Pancreas (tissue), 10 donors: ENCODE measurements around the gene ENO2. TPM values are rescaled to one million over a fixed set of nuclear protein-coding genes. Genes with fewer than 3 reads are reported as not detected.

Experiments
- ATAC-seq, 4 donors: fragments of 200-7000 bp; cut with Tn5 transposase; one replicate each; pipeline versions ENCODE4 v1.8.0 to v1.9.1; 2020; ENCODE audit warnings: mild to moderate bottlenecking in 4 of 4, moderate library complexity in 4 of 4
- DNase-seq, 6 donors: peaks; one replicate each; pipeline ENCODE4 v3.0.0-alpha.2; 2020
- FAIRE-seq: peaks from 2 replicates; lab custom pipeline; 2012; peaks lifted over from hg19 to GRCh38; lab: Jason Lieb, UNC
- H3K27ac ChIP-seq, 4 donors: fragments of 200-600 bp; sonication (generic); 1 replicate in 3 of 4; 2 replicates in 1 of 4; pipeline versions ENCODE4 v1.5.0 to v1.8.0; 2020
- H3K27me3 ChIP-seq, 4 donors: fragments of 200-600 bp; one replicate each; pipeline ENCODE4 v1.8.0; 2021
- H3K36me3 ChIP-seq, 3 donors: fragments of 200-600 bp; sonication (generic) in 1 of 3; one replicate each; pipeline versions ENCODE4 v1.5.0 to v1.8.0; 2020 to 2021
- H3K4me1 ChIP-seq, 3 donors: fragments of 200-600 bp; one replicate each; pipeline ENCODE4 v1.8.0; 2021
- H3K4me3 ChIP-seq, 4 donors: fragments of 200-600 bp; sonication (generic) in 2 of 4; one replicate each; pipeline versions ENCODE4 v1.5.0 to v1.8.0; 2020 to 2021
- H3K9me3 ChIP-seq, 4 donors: fragments of 200-600 bp; one replicate each; pipeline ENCODE4 v1.8.0; 2021
- WGBS, 2 donors: extraction: QIAGEN DNeasy Blood & Tissue Kit; methylation state at CpG; one replicate each; pipeline ENCODE4 v1.1.7; 2013; 5-methylcytosine and 5-hydroxymethylcytosine counted together
- intact Hi-C, 3 donors: fragments of 100-400 bp; cut with DNase I; formaldehyde crosslinking; loops; one replicate each; pipeline versions ENCODE4 v1.11.1 to v1.14.2; 2022
- polyA plus RNA-seq, 2 donors: library from polyadenylated mRNA; stranded (reverse); fragments of 200-250 nt; gene quantifications; one replicate each; pipeline ENCODE4 v1.2.3, GENCODE V29; 2013
- total RNA-seq, 6 donors: library from RNA; stranded (reverse); fragmentation: NEBNext Ultra II Directional in 4 of 6; extraction: Animal tissue kit (Norgen Biotek cat#: 25700) in 4 of 6; gene quantifications; one replicate each; pipeline versions ENCODE4 v1.2.1 to v1.2.4, GENCODE V29; 2021 to 2023
- TF ChIP-seq, protein P1 (sequence below), 4 donors: fragments of 200-600 bp; sonication (generic) in 3 of 4; IDR thresholded peaks; one replicate each; pipeline versions ENCODE4 v1.5.0 to v1.8.0; 2021; ENCODE audit warnings: antibody characterized with exemption in 4 of 4
- donor health status: healthy with polysubstance abuse.
- donor health status: DM: no; HTN: no; CAD: no; lungs with moderate emphysema.
- donor health status: DM: no; HTN: no; CAD: no.
- donor health status: control.
- donor health status: control.
- donor health status: Bipolar disorder and iron deficiency.
- donor health status: DM: yes; HTN: yes; CAD: no.
- donor health status: DM: no; HTN: no; CAD: no.
- donor health status: DM: no; HTN: no; CAD: no.
- donor health status: DM: yes; HTN: yes; CAD: no.

Gene ENO2
- total and polyA plus RNA-seq, 8 donors, result 2.3 to 53.6 (median 6.6) TPM

DNA sequence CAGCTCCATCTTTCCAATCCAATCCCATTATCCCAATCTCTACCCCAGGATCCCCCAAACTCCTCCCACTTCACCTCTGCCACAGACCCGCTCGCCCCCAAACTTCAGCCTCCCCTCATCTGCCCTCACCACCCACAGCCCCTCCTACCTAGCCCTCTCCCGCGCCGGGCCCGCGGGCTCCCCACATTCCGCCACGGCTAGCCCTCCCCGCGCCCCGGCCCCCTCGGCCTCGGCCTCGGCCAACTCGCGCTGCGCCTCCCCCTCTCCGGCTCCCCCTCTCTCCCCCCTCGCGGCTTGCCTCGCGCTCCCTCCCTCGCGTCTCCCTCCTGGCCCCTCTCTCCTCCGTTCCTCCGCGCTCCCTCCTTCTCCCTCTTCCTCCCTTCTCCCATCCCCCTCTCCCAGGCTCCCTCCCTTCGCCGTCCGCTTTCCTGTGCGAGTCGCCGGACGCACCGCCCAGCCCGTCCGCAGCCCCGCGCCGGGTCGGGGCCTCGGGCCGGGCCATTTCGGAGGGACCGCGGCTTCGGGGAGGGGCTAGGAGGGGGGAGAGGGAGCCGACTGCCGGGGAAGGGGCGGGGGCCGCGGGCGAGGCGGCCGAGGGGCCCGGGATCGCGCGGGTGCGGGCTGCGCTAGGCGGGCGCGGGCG lies 13.1 kb downstream of the ENO2 start, which contains the start of gene ATN1:
ATN1 (plus strand) TSS at position 581 of the 643 bp plus-strand sequence. CDS start 6,043 bp downstream, outside the sequence.
- H3K27ac ChIP-seq, result peak within 1 kb of the TSS; percentile 68 to 93 (median 88)
- TF ChIP-seq, protein P1, sequence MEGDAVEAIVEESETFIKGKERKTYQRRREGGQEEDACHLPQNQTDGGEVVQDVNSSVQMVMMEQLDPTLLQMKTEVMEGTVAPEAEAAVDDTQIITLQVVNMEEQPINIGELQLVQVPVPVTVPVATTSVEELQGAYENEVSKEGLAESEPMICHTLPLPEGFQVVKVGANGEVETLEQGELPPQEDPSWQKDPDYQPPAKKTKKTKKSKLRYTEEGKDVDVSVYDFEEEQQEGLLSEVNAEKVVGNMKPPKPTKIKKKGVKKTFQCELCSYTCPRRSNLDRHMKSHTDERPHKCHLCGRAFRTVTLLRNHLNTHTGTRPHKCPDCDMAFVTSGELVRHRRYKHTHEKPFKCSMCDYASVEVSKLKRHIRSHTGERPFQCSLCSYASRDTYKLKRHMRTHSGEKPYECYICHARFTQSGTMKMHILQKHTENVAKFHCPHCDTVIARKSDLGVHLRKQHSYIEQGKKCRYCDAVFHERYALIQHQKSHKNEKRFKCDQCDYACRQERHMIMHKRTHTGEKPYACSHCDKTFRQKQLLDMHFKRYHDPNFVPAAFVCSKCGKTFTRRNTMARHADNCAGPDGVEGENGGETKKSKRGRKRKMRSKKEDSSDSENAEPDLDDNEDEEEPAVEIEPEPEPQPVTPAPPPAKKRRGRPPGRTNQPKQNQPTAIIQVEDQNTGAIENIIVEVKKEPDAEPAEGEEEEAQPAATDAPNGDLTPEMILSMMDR (IDR thresholded peaks at IDR 0.05), result no peak
- peaks cover 13 to 43% (median 23%) of the 10 kb centered on the region in 3 donors for H3K4me1 ChIP-seq
- intact Hi-C loops, result loop anchor here in 1 of 3 donors (10.0 kb wide), 1 partner anchor 167 kb away; the partner anchor contains the start of gene C1R
- no peaks in the 10 kb centered on the region for H3K9me3 ChIP-seq
- peak within 1 kb of the TSS; percentile 46 to 81 (median 71) for H3K4me3 ChIP-seq
- ATAC-seq, result peak; percentile 28 to 55 (median 38)
- H3K27me3 ChIP-seq, result no peaks in the 10 kb centered on the region
- FAIRE-seq, result no peak
- H3K36me3 ChIP-seq, result no peaks in the 10 kb centered on the region
- 1% methylated on average over 40 to 66 of the region's 66 CpGs for WGBS, 2 donors
- DNase-seq, result peak; percentile 65 to 88 (median 80)

DNA sequence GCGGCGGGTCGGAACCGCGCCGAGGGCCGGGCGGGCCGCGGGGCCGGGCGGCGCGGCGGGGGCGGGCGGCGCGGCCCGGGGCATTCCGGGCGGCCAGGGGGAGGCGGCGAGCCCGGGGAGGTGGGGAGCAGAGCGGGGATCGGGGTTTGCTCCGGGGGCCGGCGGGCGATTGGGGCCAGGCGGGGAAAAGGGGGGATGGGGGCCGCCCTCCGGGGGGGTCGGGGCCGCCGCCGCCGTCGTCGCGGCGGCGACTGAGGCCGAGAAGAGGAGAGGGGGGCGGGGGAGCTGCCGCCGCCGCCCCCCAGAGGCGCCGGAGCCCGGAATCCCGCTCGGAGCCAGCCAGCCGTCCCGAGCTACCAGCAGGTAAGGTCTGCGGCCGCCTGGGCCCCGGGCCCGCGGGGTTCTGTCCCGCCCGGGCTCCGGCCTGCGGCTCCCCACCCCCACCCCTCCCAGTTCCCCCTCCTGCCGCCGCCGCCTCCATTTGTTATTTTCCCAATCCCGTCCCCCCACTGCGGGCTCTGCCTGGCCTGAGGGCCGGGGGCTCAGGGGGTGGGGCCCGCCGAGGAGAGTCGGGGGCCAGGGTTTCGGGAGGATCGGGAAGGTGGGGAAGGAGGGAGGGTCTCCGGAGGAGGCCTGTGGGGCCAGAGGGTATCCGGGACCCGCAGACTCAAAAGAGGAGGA lies 13.8 kb downstream of the ENO2 start:
- H3K4me1 ChIP-seq, result peaks cover 13 to 43% (median 23%) of the 10 kb centered on the region in 3 donors
- ATAC-seq, result peak in 2 of 4 donors; percentile 11 to 20
- peak overlapping the region; percentile 68 to 93 (median 88) for H3K27ac ChIP-seq
- FAIRE-seq, result no peak
- TF ChIP-seq, protein P1 (IDR thresholded peaks at IDR 0.05), result no peak
- H3K36me3 ChIP-seq, result no peaks in the 10 kb centered on the region
- WGBS, 2 donors, result 1 to 2% methylated on average over 21 to 76 of the region's 79 CpGs
- no peaks in the 10 kb centered on the region for H3K9me3 ChIP-seq
- H3K27me3 ChIP-seq, result no peaks in the 10 kb centered on the region
- DNase-seq, result peak in 3 of 6 donors; percentile 63 to 75 (median 74)
- peak overlapping the region; percentile 42 to 81 (median 71) for H3K4me3 ChIP-seq
- intact Hi-C loops, result loop anchor here in 1 of 3 donors (10.0 kb wide), 1 partner anchor 167 kb away; the partner anchor contains the start of gene C1R

DNA sequence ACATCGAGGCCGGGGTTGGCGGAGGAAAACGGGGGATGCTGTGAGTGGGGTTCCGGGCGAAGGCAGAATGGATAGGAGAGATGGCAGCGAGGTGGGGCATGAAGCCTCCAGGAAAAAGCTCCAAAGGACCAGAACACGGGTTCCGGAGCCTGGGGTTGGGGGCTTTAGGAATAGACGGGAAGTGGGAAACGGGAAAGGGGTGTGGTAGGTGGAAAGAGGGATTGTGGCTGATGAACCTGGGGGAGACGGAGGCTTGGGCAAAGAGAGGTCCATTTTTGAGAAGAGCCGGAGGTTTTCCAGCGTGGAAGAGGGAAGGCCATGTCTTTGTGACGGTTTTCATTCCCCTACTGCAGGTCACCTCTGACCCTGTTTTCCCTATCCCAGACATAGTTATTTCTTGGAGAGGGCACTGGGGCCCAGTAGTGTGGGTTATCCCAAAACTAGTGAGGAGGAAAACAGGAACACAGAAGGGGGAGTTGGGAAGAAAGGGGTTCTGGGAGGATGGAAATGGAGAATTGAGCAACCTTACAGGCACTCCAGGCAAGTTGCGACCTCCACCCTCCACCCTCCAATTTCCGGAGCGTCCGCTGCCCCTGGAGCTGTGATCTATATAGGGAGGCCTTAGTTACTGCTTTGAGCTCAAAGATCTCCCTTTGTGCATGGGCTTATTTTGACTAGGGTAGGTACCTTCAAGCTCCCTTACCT lies 14.5 kb downstream of the ENO2 start:
- TF ChIP-seq, protein P1 (IDR thresholded peaks at IDR 0.05), result no peak
- intact Hi-C loops, result loop anchor here in 1 of 3 donors (10.0 kb wide), 1 partner anchor 166 kb away; the partner anchor contains the start of gene C1R
- ATAC-seq (peak in 1 of 4 donors; percentile 3), DNase-seq (peak in 2 of 6 donors; percentile 15 to 35), FAIRE-seq (no peak)
- Histone ChIP-seq H3K4me1 (peaks cover 13 to 44% (median 23%) of the 10 kb centered on the region in 3 donors), H3K4me3 (peak overlapping the region; percentile 42 to 81 (median 71)), H3K9me3 (no peaks in the 10 kb centered on the region), H3K27ac (peak overlapping the region; percentile 68 to 93 (median 88)), H3K27me3 (no peaks in the 10 kb centered on the region), H3K36me3 (peaks cover 0 to 3% (median 0%) of the 10 kb centered on the region in 3 donors)
- 5 to 8% methylated on average over 19 of the region's 19 CpGs for WGBS, 2 donors

DNA sequence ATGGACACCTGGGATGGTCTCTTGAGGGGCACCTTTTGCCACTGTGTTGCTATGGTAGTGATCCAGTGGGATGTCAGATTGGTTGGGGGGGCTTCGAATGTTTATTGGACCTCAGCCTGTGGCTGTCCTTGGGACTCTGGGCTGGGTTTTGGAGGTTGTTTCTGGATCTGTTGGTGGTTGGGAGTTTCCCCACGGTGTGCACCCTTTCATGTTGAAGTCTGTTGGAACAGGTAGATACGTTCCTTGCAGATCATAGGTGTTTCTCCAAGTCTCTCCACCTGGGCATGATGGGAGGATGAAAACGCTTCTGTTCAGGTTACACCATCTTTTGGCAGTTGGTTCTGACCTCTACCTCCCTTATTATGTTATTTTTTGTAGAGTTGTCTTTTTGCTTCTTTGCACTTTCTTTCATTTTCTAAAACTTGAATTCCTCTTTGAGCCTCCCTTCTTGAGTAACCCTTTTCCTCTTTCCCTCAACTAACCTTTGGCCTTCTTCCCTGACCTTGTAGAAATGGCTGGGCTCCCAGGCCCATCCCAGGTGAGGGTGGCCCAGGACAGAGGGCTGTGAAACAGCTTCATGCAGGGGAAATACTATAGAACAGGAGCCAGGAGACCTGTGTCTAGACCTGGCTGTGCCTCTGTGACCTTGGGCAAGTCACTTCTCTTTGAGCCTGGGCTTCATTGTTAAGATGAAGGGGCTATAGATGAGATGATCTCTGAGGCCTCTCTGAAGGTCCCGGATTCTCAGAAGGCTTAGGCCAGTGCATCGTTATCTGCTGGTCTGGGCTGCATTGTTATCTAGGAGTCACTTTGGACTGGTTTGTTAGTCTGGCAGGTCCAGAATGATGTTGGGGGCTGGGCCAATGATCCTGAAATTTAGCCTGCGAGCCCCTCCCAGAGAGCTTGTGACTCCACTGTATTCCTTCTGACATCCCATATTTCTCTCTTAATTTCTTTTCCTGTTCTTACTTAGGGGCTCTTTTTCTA lies 15.4 kb downstream of the ENO2 start:
- peaks cover 0 to 8% (median 0%) of the 10 kb centered on the region in 3 donors for H3K36me3 ChIP-seq
- H3K4me1 ChIP-seq, result peaks cover 10 to 42% (median 19%) of the 10 kb centered on the region in 3 donors
- H3K4me3 ChIP-seq, result peak overlapping the region; percentile 42 to 81 (median 71)
- no peaks in the 10 kb centered on the region for H3K9me3 ChIP-seq
- intact Hi-C loops, result loop anchor here in 1 of 3 donors (10.0 kb wide), 1 partner anchor 165 kb away; the partner anchor contains the start of gene C1R
- ATAC-seq (no peak), DNase-seq (peak in 1 of 6 donors; percentile 22), FAIRE-seq (no peak)
- H3K27ac ChIP-seq, result peak overlapping the region; percentile 68 to 93 (median 88)
- H3K27me3 ChIP-seq, result no peaks in the 10 kb centered on the region
- 22 to 23% methylated on average over 7 of the region's 7 CpGs for WGBS, 2 donors
- TF ChIP-seq, protein P1 (IDR thresholded peaks at IDR 0.05), result no peak
